Chondrocyte (in vitro differentiated cells): ENCODE data around the gene OXLD1. TPM values are rescaled to one million over a fixed set of nuclear protein-coding genes. Genes with fewer than 3 reads are reported as not detected.
A peak's percentile ranks its signal among the peaks of the same experiment; 100 is the strongest.
"Not testable (repeated sequence)": the region's sequence is repeated elsewhere in the genome, so short reads cannot be mapped to it uniquely, and the experiment has no call there.

Source experiments
- DNase-seq: peaks from one replicate; pipeline ENCODE4 v3.0.0; 2021; ENCODE audit warnings: mixed read lengths, low spot score
- H3K27ac Mint-ChIP-seq: one replicate; pipeline ENCODE4 v1.8.0; 2021; ENCODE audit warnings: mild to moderate bottlenecking, moderate library complexity, mixed read lengths; ENCODE audit not compliant: unreplicated experiment
- H3K27me3 Mint-ChIP-seq: 2 replicates; pipeline ENCODE4 v1.8.0; 2021; ENCODE audit warnings: low read depth, mixed read lengths
- H3K36me3 Mint-ChIP-seq: 2 replicates; pipeline ENCODE4 v1.8.0; 2021; ENCODE audit warnings: low read depth, mixed read lengths
- H3K4me1 Mint-ChIP-seq: 2 replicates; pipeline ENCODE4 v1.8.0; 2021; ENCODE audit warnings: low read depth, mild to moderate bottlenecking, mixed read lengths
- H3K4me3 Mint-ChIP-seq: one replicate; pipeline ENCODE4 v1.8.0; 2021; ENCODE audit warnings: mild to moderate bottlenecking, moderate library complexity, mixed read lengths; ENCODE audit not compliant: unreplicated experiment
- H3K9me3 Mint-ChIP-seq: 2 replicates; pipeline ENCODE4 v1.8.0; 2021; ENCODE audit warnings: low read depth, mixed read lengths
- total RNA-seq: library from RNA; stranded (reverse); gene quantifications from 3 replicates; pipeline ENCODE4 v1.2.1, GENCODE V29; 2021
- TF ChIP-seq, protein P1 (sequence below): fragments of 200-600 bp; sonication (generic); IDR thresholded peaks from 2 replicates; pipeline ENCODE4 v1.5.0; 2021; ENCODE audit warnings: antibody characterized with exemption, mild to moderate bottlenecking, moderate library complexity

The OXLD1 gene
- total RNA-seq, 1 donor from 2014 or later: 24.2 TPM

DNA sequence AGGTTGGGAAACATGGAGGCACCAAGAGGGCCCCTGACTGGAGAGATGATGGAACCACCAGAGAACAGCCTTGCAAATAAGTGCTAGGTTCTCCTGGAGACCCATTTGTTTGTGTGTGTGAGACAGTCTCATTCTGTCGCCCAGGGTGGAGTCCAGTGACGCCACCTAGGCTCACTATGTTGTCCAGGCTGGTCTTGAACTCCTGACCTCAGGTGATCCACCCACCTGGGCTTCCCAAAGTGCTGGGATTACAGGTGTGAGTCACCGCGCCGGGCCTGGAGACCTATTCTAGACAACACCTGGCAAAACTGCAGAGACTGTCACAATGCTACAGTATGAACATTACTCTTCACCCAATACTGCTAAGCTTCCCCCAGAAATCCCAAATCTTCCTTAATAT is 31.0 kb downstream of the OXLD1 start:
- Mint-ChIP-seq H3K27me3 (no peaks in the 10 kb centered on the region), H3K27ac (peak overlapping the region; percentile 97), H3K4me3 (peak overlapping the region; percentile 92), H3K4me1 (peaks cover 22% of the 10 kb centered on the region), H3K36me3 (peaks cover 2% of the 10 kb centered on the region), H3K9me3 (no peaks in the 10 kb centered on the region)
- TF ChIP-seq, protein P1, sequence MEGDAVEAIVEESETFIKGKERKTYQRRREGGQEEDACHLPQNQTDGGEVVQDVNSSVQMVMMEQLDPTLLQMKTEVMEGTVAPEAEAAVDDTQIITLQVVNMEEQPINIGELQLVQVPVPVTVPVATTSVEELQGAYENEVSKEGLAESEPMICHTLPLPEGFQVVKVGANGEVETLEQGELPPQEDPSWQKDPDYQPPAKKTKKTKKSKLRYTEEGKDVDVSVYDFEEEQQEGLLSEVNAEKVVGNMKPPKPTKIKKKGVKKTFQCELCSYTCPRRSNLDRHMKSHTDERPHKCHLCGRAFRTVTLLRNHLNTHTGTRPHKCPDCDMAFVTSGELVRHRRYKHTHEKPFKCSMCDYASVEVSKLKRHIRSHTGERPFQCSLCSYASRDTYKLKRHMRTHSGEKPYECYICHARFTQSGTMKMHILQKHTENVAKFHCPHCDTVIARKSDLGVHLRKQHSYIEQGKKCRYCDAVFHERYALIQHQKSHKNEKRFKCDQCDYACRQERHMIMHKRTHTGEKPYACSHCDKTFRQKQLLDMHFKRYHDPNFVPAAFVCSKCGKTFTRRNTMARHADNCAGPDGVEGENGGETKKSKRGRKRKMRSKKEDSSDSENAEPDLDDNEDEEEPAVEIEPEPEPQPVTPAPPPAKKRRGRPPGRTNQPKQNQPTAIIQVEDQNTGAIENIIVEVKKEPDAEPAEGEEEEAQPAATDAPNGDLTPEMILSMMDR: no peak
- DNase-seq: no peak

- Mint-ChIP-seq H3K27me3 (no peaks in the 10 kb centered on the region), H3K9me3 (no peaks in the 10 kb centered on the region), H3K27ac (no peak overlapping the region), H3K36me3 (peaks cover 17% of the 10 kb centered on the region), H3K4me3 (no peak overlapping the region), H3K4me1 (peaks cover 19% of the 10 kb centered on the region)
- TF ChIP-seq, protein P1: no peak
- DNase-seq: no peak
Observed at GRCh38 chr17:81631482-81631881, 34.9 kb downstream of the OXLD1 start.

GRCh38 chr17:81630274-81630673 is 36.1 kb downstream of the OXLD1 start:
- H3K27me3 Mint-ChIP-seq: no peaks in the 10 kb centered on the region
- DNase-seq: no peak
- peaks cover 25% of the 10 kb centered on the region for H3K36me3 Mint-ChIP-seq
- no peak overlapping the region for H3K27ac Mint-ChIP-seq
- peaks cover 8% of the 10 kb centered on the region for H3K4me1 Mint-ChIP-seq
- H3K4me3 Mint-ChIP-seq: no peak overlapping the region
- TF ChIP-seq, protein P1: no peak
- H3K9me3 Mint-ChIP-seq: no peaks in the 10 kb centered on the region

DNA sequence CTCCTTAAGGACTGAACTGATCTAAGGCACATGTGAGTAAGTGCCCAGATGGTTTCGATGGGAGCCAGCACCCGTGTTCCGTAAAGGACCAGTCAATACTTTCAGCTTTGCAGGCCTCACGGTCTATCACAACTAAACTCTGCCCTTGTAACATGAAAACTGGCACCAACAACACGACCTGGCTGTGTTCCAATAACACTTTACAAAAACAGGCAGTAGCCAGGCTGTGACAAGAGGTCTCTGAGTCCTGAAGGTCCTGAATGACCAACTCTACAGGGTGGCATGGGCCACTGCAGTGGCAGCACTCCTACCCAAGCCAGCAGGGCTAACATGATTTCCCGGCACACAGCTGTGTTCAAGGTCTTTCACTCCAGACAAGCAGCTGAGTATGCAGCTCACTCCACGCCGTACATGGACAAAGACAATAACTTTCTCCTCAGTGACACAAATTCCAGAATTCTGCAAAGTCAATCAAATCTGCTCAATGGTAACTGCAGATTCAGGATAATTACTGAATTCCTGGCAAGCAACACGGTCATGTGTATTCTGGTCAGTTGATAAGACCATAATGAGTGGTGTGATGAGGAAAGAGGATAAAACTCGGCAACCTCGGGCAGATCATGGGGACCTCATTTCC is 44.8 kb downstream of the OXLD1 start:
- no peak for DNase-seq
- Mint-ChIP-seq H3K9me3 (no peaks in the 10 kb centered on the region), H3K4me1 (no peaks in the 10 kb centered on the region), H3K27ac (no peak overlapping the region), H3K27me3 (no peaks in the 10 kb centered on the region), H3K4me3 (no peak overlapping the region), H3K36me3 (peaks cover 50% of the 10 kb centered on the region)
- TF ChIP-seq, protein P1: no peak

DNA sequence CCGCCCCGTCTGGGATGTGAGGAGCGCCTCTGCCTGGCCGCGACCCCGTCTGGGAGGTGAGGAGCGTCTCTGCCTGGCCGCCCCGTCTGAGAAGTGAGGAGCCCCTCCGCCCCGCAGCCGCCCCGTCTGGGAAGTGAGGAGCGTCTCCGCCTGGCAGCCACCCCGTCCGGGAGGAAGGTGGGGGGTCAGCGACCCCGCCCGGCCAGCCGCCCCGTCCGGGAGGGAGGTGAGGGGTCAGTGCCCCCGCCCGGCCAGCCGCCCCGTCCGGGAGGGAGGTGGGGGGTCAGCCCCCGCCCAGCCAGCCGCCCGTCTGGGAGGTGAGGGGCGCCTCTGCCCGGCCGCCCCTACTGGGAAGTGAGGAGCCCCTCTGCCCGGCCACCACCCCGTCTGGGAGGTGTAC is 48.1 kb downstream of the OXLD1 start:
- not testable (repeated sequence) for DNase-seq, H3K27me3 Mint-ChIP-seq, H3K27ac Mint-ChIP-seq, H3K4me3 Mint-ChIP-seq, H3K9me3 Mint-ChIP-seq
- peaks cover 36% of the 10 kb centered on the region for H3K36me3 Mint-ChIP-seq
- H3K4me1 Mint-ChIP-seq: peaks cover 24% of the 10 kb centered on the region

DNA sequence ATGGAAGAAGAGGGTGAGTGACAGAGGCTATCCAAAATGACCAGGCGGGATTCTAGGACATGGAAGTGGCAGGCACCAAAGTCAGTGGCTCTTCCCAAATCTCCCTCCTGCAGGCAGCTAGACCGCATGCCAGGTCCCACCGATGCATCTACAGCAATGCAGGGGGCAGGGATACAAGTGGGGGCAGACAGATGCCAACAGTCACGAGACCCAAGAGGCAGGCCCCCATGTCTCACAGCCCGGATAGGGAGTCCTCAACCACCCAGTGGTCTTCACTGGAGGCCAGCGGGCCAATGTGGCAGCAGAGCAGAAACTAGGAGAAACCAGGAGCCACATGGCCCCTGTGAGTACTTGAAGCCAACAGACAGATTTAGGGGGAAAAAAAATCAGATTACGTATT is 49.5 kb downstream of the OXLD1 start:
- TF ChIP-seq, protein P1: no peak
- peaks cover 24% of the 10 kb centered on the region for H3K4me1 Mint-ChIP-seq
- H3K36me3 Mint-ChIP-seq: peaks cover 34% of the 10 kb centered on the region
- no peak for DNase-seq
- H3K9me3 Mint-ChIP-seq: no peaks in the 10 kb centered on the region
- H3K27me3 Mint-ChIP-seq: no peaks in the 10 kb centered on the region
- H3K4me3 Mint-ChIP-seq: no peak overlapping the region
- H3K27ac Mint-ChIP-seq: no peak overlapping the region
